ENCODE data around the gene PUM2. TPM values are rescaled to one million over a fixed set of nuclear protein-coding genes. Genes with fewer than 3 reads are reported as not detected.

The PUM2 gene
- total RNA-seq, 1 donor from 2014 or later, result 112 TPM

- no peak for DNase-seq (ENCODE audit: extremely low spot score, unreplicated experiment)
- H3K36me3 Mint-ChIP-seq, result no peaks in the 10 kb centered on the region
- H3K27me3 Mint-ChIP-seq, result no peaks in the 10 kb centered on the region
- H3K27ac Mint-ChIP-seq, result peak overlapping the region; percentile 4
- no peaks in the 10 kb centered on the region for H3K9me3 Mint-ChIP-seq
- no peaks in the 10 kb centered on the region for H3K4me1 Mint-ChIP-seq (ENCODE audit: unreplicated experiment)
- TF ChIP-seq, protein P1, sequence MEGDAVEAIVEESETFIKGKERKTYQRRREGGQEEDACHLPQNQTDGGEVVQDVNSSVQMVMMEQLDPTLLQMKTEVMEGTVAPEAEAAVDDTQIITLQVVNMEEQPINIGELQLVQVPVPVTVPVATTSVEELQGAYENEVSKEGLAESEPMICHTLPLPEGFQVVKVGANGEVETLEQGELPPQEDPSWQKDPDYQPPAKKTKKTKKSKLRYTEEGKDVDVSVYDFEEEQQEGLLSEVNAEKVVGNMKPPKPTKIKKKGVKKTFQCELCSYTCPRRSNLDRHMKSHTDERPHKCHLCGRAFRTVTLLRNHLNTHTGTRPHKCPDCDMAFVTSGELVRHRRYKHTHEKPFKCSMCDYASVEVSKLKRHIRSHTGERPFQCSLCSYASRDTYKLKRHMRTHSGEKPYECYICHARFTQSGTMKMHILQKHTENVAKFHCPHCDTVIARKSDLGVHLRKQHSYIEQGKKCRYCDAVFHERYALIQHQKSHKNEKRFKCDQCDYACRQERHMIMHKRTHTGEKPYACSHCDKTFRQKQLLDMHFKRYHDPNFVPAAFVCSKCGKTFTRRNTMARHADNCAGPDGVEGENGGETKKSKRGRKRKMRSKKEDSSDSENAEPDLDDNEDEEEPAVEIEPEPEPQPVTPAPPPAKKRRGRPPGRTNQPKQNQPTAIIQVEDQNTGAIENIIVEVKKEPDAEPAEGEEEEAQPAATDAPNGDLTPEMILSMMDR (conservative IDR thresholded peaks at IDR 0.05), result no peak
- H3K4me3 Mint-ChIP-seq, result no peak overlapping the region
Measured at GRCh38 chr2:20359096-20359495, 8.5 kb upstream of the PUM2 start.

GRCh38 chr2:20357638-20358389 is 7.2 kb upstream of the PUM2 start:
- H3K4me1 Mint-ChIP-seq (ENCODE audit: unreplicated experiment), result peaks cover 10% of the 10 kb centered on the region
- no peak overlapping the region for H3K27ac Mint-ChIP-seq
- no peaks in the 10 kb centered on the region for H3K9me3 Mint-ChIP-seq
- no peak for DNase-seq (ENCODE audit: extremely low spot score, unreplicated experiment)
- TF ChIP-seq, protein P1 (conservative IDR thresholded peaks at IDR 0.05), result no peak
- no peaks in the 10 kb centered on the region for H3K36me3 Mint-ChIP-seq
- no peaks in the 10 kb centered on the region for H3K27me3 Mint-ChIP-seq
- no peak overlapping the region for H3K4me3 Mint-ChIP-seq

GRCh38 chr2:20356042-20356441 is 5.4 kb upstream of the PUM2 start:
- TF ChIP-seq, protein P1 (conservative IDR thresholded peaks at IDR 0.05), result no peak
- DNase-seq (ENCODE audit: extremely low spot score, unreplicated experiment), result no peak
- no peak overlapping the region for H3K27ac Mint-ChIP-seq
- no peaks in the 10 kb centered on the region for H3K27me3 Mint-ChIP-seq
- H3K4me3 Mint-ChIP-seq, result no peak overlapping the region
- H3K4me1 Mint-ChIP-seq (ENCODE audit: unreplicated experiment), result peaks cover 10% of the 10 kb centered on the region
- no peaks in the 10 kb centered on the region for H3K36me3 Mint-ChIP-seq
- no peaks in the 10 kb centered on the region for H3K9me3 Mint-ChIP-seq

DNA sequence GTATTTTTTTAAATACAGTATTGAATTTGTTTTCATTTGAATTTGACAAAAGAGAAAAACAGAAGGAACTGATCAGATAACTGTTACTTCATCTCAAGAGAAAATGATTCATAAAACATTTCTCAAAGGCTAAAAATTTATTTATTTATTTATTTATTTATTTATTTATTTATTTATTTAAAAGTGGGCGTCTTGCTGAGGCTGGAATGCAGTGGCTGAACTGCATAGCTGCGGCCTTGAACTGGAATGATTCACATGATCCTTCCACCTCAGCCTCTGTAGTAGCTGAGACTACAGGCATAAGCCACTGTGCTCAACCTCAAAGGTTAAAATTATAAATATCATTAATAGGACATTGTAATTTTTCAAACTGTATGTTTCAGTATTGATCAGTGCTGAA is 4.5 kb upstream of the PUM2 start:
- no peaks in the 10 kb centered on the region for H3K36me3 Mint-ChIP-seq
- H3K9me3 Mint-ChIP-seq, result no peaks in the 10 kb centered on the region
- DNase-seq (ENCODE audit: extremely low spot score, unreplicated experiment), result no peak
- H3K4me3 Mint-ChIP-seq, result no peak overlapping the region
- no peaks in the 10 kb centered on the region for H3K27me3 Mint-ChIP-seq
- H3K27ac Mint-ChIP-seq, result no peak overlapping the region
- peaks cover 10% of the 10 kb centered on the region for H3K4me1 Mint-ChIP-seq (ENCODE audit: unreplicated experiment)
- TF ChIP-seq, protein P1 (conservative IDR thresholded peaks at IDR 0.05), result no peak

DNA sequence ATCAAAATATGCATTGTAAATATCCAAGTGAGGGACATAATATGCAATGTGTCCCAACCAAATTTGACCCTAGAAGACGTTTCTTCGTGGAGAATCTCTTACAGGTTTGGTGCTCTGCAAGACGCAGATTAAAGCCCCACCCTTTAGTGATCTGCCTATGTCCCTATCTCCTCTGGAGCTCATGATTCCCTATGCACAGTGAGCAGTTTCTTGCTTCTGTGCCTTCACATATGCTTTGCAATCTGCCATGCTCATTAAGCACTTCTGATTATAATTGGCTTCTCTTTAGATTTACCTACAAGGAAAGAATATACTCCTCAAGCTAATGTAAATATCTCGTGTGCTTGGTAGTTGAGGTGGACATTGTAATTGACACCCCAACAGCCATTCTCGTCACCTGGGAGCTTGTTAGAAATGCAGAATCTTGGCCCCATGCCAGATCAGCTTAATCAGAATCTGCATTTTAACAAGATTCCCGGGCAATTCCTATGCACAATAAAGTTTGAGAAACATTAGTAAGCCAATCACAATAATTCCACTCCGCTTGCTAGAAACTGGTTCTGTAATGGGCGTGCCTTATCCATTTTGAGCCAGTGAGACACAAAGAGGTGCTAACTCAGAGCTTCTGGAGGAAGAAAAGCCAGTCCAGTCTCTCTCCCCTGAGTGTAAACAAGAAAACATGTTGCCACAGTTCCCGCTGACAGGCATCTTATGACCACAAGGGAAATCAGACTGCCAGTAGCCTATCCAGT is 2.8 kb upstream of the PUM2 start:
- TF ChIP-seq, protein P1 (conservative IDR thresholded peaks at IDR 0.05), result no peak
- Mint-ChIP-seq H3K4me3 (peak overlapping the region; percentile 61), H3K4me1 (ENCODE audit: unreplicated experiment) (peaks cover 20% of the 10 kb centered on the region), H3K36me3 (peaks cover 6% of the 10 kb centered on the region), H3K27me3 (no peaks in the 10 kb centered on the region), H3K9me3 (no peaks in the 10 kb centered on the region), H3K27ac (peak overlapping the region; percentile 85)
- DNase-seq (ENCODE audit: extremely low spot score, unreplicated experiment), result no peak
